Bone marrow (tissue), 2 donors: Measurements from ENCODE around the gene COL23A1.
"Not testable (repeated sequence)": the region's sequence is repeated elsewhere in the genome, so short reads cannot be mapped to it uniquely, and the experiment has no call there.

ENCODE experiments used
- DNase-seq, 2 donors: peaks; one replicate each; lab custom pipeline; 2025; lab: John Stamatoyannopoulos, UW

COL23A1 gene

GRCh38 chr5:178504340-178504960 is 85.7 kb downstream of the COL23A1 start:
- no peak for DNase-seq

GRCh38 chr5:178502401-178503100 is 87.6 kb downstream of the COL23A1 start:
- no peak for DNase-seq

GRCh38 chr5:178499352-178499751 is 90.8 kb downstream of the COL23A1 start:
- DNase-seq, result no peak

- no peak for DNase-seq
These were observed 93.6 kb downstream of the COL23A1 start for GRCh38 chr5:178496642-178497041.

GRCh38 chr5:178496214-178496613 is 94.0 kb downstream of the COL23A1 start:
- no peak for DNase-seq

GRCh38 chr5:178495706-178496105 is 94.5 kb downstream of the COL23A1 start:
- DNase-seq, result no peak

- no peak for DNase-seq
These were observed 97.9 kb downstream of the COL23A1 start for GRCh38 chr5:178492278-178492677.

GRCh38 chr5:178490935-178491652 is 99.1 kb downstream of the COL23A1 start:
- no peak for DNase-seq

GRCh38 chr5:178489271-178489976 is 100.8 kb downstream of the COL23A1 start:
- no peak for DNase-seq

- no peak for DNase-seq
These were observed 101.5 kb downstream of the COL23A1 start for GRCh38 chr5:178488696-178489095.

- DNase-seq, result no peak
These were observed 102.1 kb downstream of the COL23A1 start for GRCh38 chr5:178487911-178488600.

GRCh38 chr5:178486878-178487512 is 103.2 kb downstream of the COL23A1 start:
- DNase-seq, result not testable (repeated sequence)

- no peak for DNase-seq
These were observed 104.0 kb downstream of the COL23A1 start for GRCh38 chr5:178486239-178486641.

- DNase-seq, result peak in 1 of 2 donors; percentile 7
These were observed 106.6 kb downstream of the COL23A1 start for GRCh38 chr5:178483620-178484019.

GRCh38 chr5:178479261-178479660 is 110.9 kb downstream of the COL23A1 start:
- no peak for DNase-seq

GRCh38 chr5:178478370-178478769 is 111.8 kb downstream of the COL23A1 start:
- no peak for DNase-seq

GRCh38 chr5:178477802-178478201 is 112.4 kb downstream of the COL23A1 start:
- no peak for DNase-seq

GRCh38 chr5:178476972-178477754 is 113.0 kb downstream of the COL23A1 start:
- peak; percentile 10 to 17 for DNase-seq

- DNase-seq, result no peak
These were observed 113.7 kb downstream of the COL23A1 start for GRCh38 chr5:178476531-178476930.

GRCh38 chr5:178475422-178475821 is 114.8 kb downstream of the COL23A1 start:
- DNase-seq, result no peak
